Measurements from ENCODE around the gene EPHA7. TPM values are rescaled to one million over a fixed set of nuclear protein-coding genes. Genes with fewer than 3 reads are reported as not detected.
A peak's percentile ranks its signal among the peaks of the same experiment; 100 is the strongest.

Gene EPHA7
- total and polyA plus RNA-seq, 2 donors (not counting 3 experiments of a cell fraction or from before 2014, with no cell fraction given), result not detected

GRCh38 chr6:93418408-93419303 is 703 bp downstream of the EPHA7 start:
- no peaks in the 10 kb centered on the region for H3K9me3 ChIP-seq (replicated peaks; ENCODE audit: control insufficient read depth, insufficient read depth, low read length)
- peaks cover 30 to 80% of the 10 kb centered on the region in 2 experiments for H3K27me3 ChIP-seq (ENCODE audit: control insufficient read depth in 2 of 2, insufficient read depth in 2 of 2, low read length in 2 of 2)
- ChIA-PET CTCF (interaction anchor here (1.0 to 3.1 kb wide), 6 partner anchors 10 to 1674 kb away, joined by 3 to 30 read pairs (median 6); no protein-coding TSS in a partner anchor), POLR2A (no interaction called here)
- H4K20me1 ChIP-seq (replicated peaks; ENCODE audit: control insufficient read depth, extremely low read depth, insufficient read depth, low read length), result no peaks in the 10 kb centered on the region
- H3K4me1 ChIP-seq (ENCODE audit: control insufficient read depth, extremely low read depth, insufficient read depth, low read length), result peaks cover 35% of the 10 kb centered on the region
- dilution Hi-C loops (cut with MboI; ENCODE audit: extremely low pct_ligation_motif_present, low sequenced_read_pairs) (no loop called here), intact Hi-C loops (cut with micrococcal nuclease) (loop anchor here (1.0 to 5.0 kb wide), 6 partner anchors 11 to 441 kb away; no protein-coding TSS in a partner anchor)
- no peak for TF ChIP-seq JUN (IDR thresholded peaks at IDR 0.05; ENCODE audit: borderline replicate concordance, insufficient read depth, insufficient read length, low read depth)
- no peak for TF ChIP-seq GATA2 (IDR thresholded peaks at IDR 0.05; ENCODE audit: insufficient read depth, insufficient read length, low read depth, low read length)
- TF ChIP-seq POLR2AphosphoS5 (IDR thresholded peaks at IDR 0.05; ENCODE audit: insufficient read depth, low read depth, low read length), result no peak
- no peak for TF ChIP-seq POLR2A (IDR thresholded peaks at IDR 0.05; ENCODE audit: low read depth, low read length)
- no peak for TF ChIP-seq EZH2 (IDR thresholded peaks at IDR 0.05; ENCODE audit: borderline replicate concordance, low read depth, low read length, severe bottlenecking)
- no peak for TF ChIP-seq MAX (IDR thresholded peaks at IDR 0.05; ENCODE audit: insufficient read depth, insufficient read length)
- peak; percentile 47 for DNase-seq (ENCODE audit: low read depth, low spot score)
- no peaks in the 10 kb centered on the region for H3K79me2 ChIP-seq (ENCODE audit: control insufficient read depth, insufficient read depth, low read length)
- peak overlapping the region; percentile 37 to 69 (median 57) for H3K4me3 ChIP-seq (replicated peaks in 1 of 3; ENCODE audit: insufficient read depth in 1 of 3, low read depth in 1 of 3, low read length in 3 of 3)
- peak overlapping the region; percentile 92 for H2AFZ ChIP-seq (ENCODE audit: low read depth, low read length)
- H3K9me1 ChIP-seq (replicated peaks; ENCODE audit: control insufficient read depth, extremely low read depth, insufficient read depth, low read length), result no peaks in the 10 kb centered on the region
- no peak overlapping the region for H3K9ac ChIP-seq (replicated peaks; ENCODE audit: extremely low read depth, insufficient read depth, low read length)
- no TSS peak for BruUV-seq (replicated peaks)
- H3K27ac ChIP-seq (ENCODE audit: insufficient read depth, low read depth, low read length), result no peak overlapping the region
- H3K36me3 ChIP-seq (ENCODE audit: control insufficient read depth in 2 of 2, extremely low read depth in 1 of 2, insufficient read depth in 2 of 2, low read length in 2 of 2), result no peaks in the 10 kb centered on the region
- no peak for FAIRE-seq
- peak overlapping the region; percentile 83 for H3K4me2 ChIP-seq (ENCODE audit: insufficient read depth, low read length)

Data from endothelial cell of umbilical vein (primary cell).